SK-N-SH (cell line): ENCODE results near the gene STARD10. TPM values are rescaled to one million over a fixed set of nuclear protein-coding genes. Genes with fewer than 3 reads are reported as not detected.

ENCODE experiments used
- CTCF ChIA-PET: fragments of 300-600, 350-600 bp; formaldehyde crosslinking; extraction: SDS; loops from one replicate; lab custom pipeline; 2021; lab: Yijun Ruan, JAX
- POLR2A ChIA-PET: fragments of 350-600 bp; sonication (Branson Sonifier 250); formaldehyde crosslinking; extraction: SDS; loops from one replicate; lab custom pipeline; 2020; ENCODE audit warnings: antibody characterized with exemption, inconsistent platforms; lab: Yijun Ruan, JAX
- DNase-seq: peaks from one replicate; pipeline ENCODE4 v3.0.0; 2012
- H2AFZ ChIP-seq: fragments of 200-600 bp; sonication (generic); 2 replicates; pipeline ENCODE4 v1.8.1; 2016; ENCODE audit warnings: antibody characterized with exemption, mild to moderate bottlenecking, low read depth
- H3F3A ChIP-seq: fragments of 200-600 bp; sonication (generic); replicated peaks from 2 replicates; pipeline ENCODE3; 2016; ENCODE audit warnings: antibody characterized with exemption, mild to moderate bottlenecking; ENCODE audit not compliant: insufficient read depth
- H3K27ac ChIP-seq, 2 experiments: fragments of 200-500 bp in 1 of 2; fragments of 200-600 bp in 1 of 2; sonication (Bioruptor generic) in 1 of 2; sonication (generic), shearing (Covaris generic) in 1 of 2; 2 replicates each; pipeline versions ENCODE4 v1.5.1 to v1.6.1; 2014 to 2016; ENCODE audit warnings: low read depth in 2 of 2, inconsistent platforms in 1 of 2, low read length in 1 of 2, mild to moderate bottlenecking in 1 of 2, mixed read lengths in 1 of 2
- H3K27me3 ChIP-seq: fragments of 200-600 bp; sonication (generic), shearing (Covaris generic); 2 replicates; pipeline ENCODE4 v1.6.1; 2016; ENCODE audit warnings: mixed run types; ENCODE audit not compliant: insufficient read depth
- H3K36me3 ChIP-seq, 2 experiments: fragments of 200-500 bp in 1 of 2; fragments of 200-600 bp in 1 of 2; sonication (Bioruptor generic) in 1 of 2; sonication (generic) in 1 of 2; replicated peaks in 1 of 2; 2 replicates each; pipeline versions ENCODE3 to v1.5.1; 2014 to 2016; ENCODE audit warnings: low read length in 1 of 2, mild to moderate bottlenecking in 1 of 2; ENCODE audit not compliant: insufficient read depth in 2 of 2, control insufficient read depth in 1 of 2
- H3K4me1 ChIP-seq, 2 experiments: fragments of 200-500 bp in 1 of 2; fragments of 200-600 bp in 1 of 2; sonication (Bioruptor generic) in 1 of 2; sonication (generic), shearing (Covaris generic) in 1 of 2; 2 replicates each; pipeline versions ENCODE4 v1.5.1 to v1.6.1; 2014 to 2016; ENCODE audit warnings: low read depth in 1 of 2, low read length in 1 of 2, mixed run types in 1 of 2; ENCODE audit not compliant: insufficient read depth in 2 of 2, control insufficient read depth in 1 of 2
- H3K4me2 ChIP-seq: fragments of 200-600 bp; sonication (generic), shearing (Covaris generic); 2 replicates; pipeline ENCODE4 v1.6.1; 2017; ENCODE audit warnings: mixed run types
- H3K4me3 ChIP-seq, 2 experiments: fragments of 200-500 bp in 1 of 2; fragments of 200-600 bp in 1 of 2; sonication (Bioruptor generic) in 1 of 2; sonication (generic), shearing (Covaris generic) in 1 of 2; 2 replicates each; pipeline versions ENCODE4 v1.5.1 to v1.8.1; 2014 to 2016; ENCODE audit warnings: low read depth in 2 of 2, inconsistent platforms in 1 of 2, low read length in 1 of 2, mild to moderate bottlenecking in 1 of 2, mixed read lengths in 1 of 2, moderate library complexity in 1 of 2
- H3K79me2 ChIP-seq: fragments of 200-600 bp; sonication (generic); 2 replicates; pipeline ENCODE4 v1.8.1; 2017; ENCODE audit warnings: mild to moderate bottlenecking; ENCODE audit not compliant: insufficient read depth
- H3K9ac ChIP-seq: fragments of 200-600 bp; sonication (generic); 2 replicates; pipeline ENCODE4 v1.6.1; 2017; ENCODE audit warnings: mixed run types
- H3K9me2 ChIP-seq: fragments of 200-600 bp; sonication (generic); 2 replicates; pipeline ENCODE4 v1.6.1; 2017; ENCODE audit warnings: mixed run types
- H3K9me3 ChIP-seq: fragments of 200-600 bp; sonication (generic); 2 replicates; pipeline ENCODE4 v1.6.1; 2017; ENCODE audit warnings: mixed run types, mild to moderate bottlenecking, moderate library complexity
- H4K20me1 ChIP-seq: fragments of 200-600 bp; sonication (generic); 2 replicates; pipeline ENCODE4 v1.6.1; 2017; ENCODE audit warnings: mild to moderate bottlenecking, mixed run types; ENCODE audit not compliant: insufficient read depth
- CHD2 ChIP-seq: fragments of 150-350 bp; IDR thresholded peaks from 2 replicates; pipeline ENCODE4 v1.6.1; 2018; ENCODE audit warnings: low read length; ENCODE audit not compliant: partially characterized antibody
- ELF1 ChIP-seq: IDR thresholded peaks from 2 replicates; pipeline ENCODE4 v1.4.0; 2012
- EP300 ChIP-seq, 2 experiments: IDR thresholded peaks; 2 replicates each; pipeline versions ENCODE4 v1.4.0 to v1.6.1; 2012; ENCODE audit warnings: borderline replicate concordance in 1 of 2, low read depth in 1 of 2, low read length in 1 of 2
- FOSL2 ChIP-seq: IDR thresholded peaks from 2 replicates; pipeline ENCODE4 v1.4.0; 2012; ENCODE audit warnings: low read depth, mild to moderate bottlenecking, moderate library complexity, borderline replicate concordance
- FOXJ3 ChIP-seq: sonication (generic); formaldehyde crosslinking; IDR thresholded peaks from 2 replicates; pipeline ENCODE4 v1.5.1; 2020; ENCODE audit warnings: mild to moderate bottlenecking, missing genetic modification reagents
- NRF1 ChIP-seq: IDR thresholded peaks from 2 replicates; pipeline ENCODE4 v1.6.1; 2012; ENCODE audit warnings: low read depth, mild to moderate bottlenecking, low read length
- RCOR1 ChIP-seq: fragments of 150-350 bp; IDR thresholded peaks from 2 replicates; pipeline ENCODE4 v1.6.1; 2017; ENCODE audit warnings: antibody characterized with exemption, low read length
- REST ChIP-seq: IDR thresholded peaks from 2 replicates; pipeline ENCODE4 v1.6.1; 2012; ENCODE audit warnings: mild to moderate bottlenecking, low read depth, low read length, moderate library complexity
- RFX5 ChIP-seq: IDR thresholded peaks from 2 replicates; pipeline ENCODE4 v1.6.1; 2012; ENCODE audit warnings: mild to moderate bottlenecking, improper control_type of control experiment, low read length
- RXRA ChIP-seq: IDR thresholded peaks from 2 replicates; pipeline ENCODE4 v1.4.0; 2012; ENCODE audit warnings: low read depth, mild to moderate bottlenecking, borderline replicate concordance
- SIN3A ChIP-seq: IDR thresholded peaks from 2 replicates; pipeline ENCODE4 v1.6.1; 2012; ENCODE audit warnings: low read depth, mild to moderate bottlenecking, low read length, moderate library complexity, borderline replicate concordance
- SMC3 ChIP-seq: IDR thresholded peaks from 2 replicates; pipeline ENCODE4 v1.6.1; 2012; ENCODE audit warnings: low read depth, low read length, improper control_type of control experiment
- TEAD4 ChIP-seq: IDR thresholded peaks from 2 replicates; pipeline ENCODE4 v1.4.0; 2012; ENCODE audit warnings: mild to moderate bottlenecking, borderline replicate concordance; ENCODE audit not compliant: insufficient read depth
- YY1 ChIP-seq: IDR thresholded peaks from 2 replicates; pipeline ENCODE4 v1.4.0; 2012; ENCODE audit warnings: low read depth, mild to moderate bottlenecking
- WGBS: methylation state at CpG from one replicate; pipeline ENCODE4 v1.1.6; 2017; ENCODE audit warnings: low lambda C conversion rate; 5-methylcytosine and 5-hydroxymethylcytosine counted together
- polyA plus RNA-seq, 3 experiments: library from polyadenylated mRNA; depleted of rRNA; stranded (reverse); fragments of >200 nt; gene quantifications; 2 replicates each; pipeline ENCODE4 v1.2.3, GENCODE V29; 2012
- TF ChIP-seq, protein P1 (sequence below): fragments of 150-350 bp; IDR thresholded peaks from 2 replicates; pipeline ENCODE4 v1.6.1; 2016; ENCODE audit warnings: mild to moderate bottlenecking, low read depth, low read length
- TF ChIP-seq, protein P2 (sequence below): IDR thresholded peaks from 2 replicates; pipeline ENCODE4; 2012

STARD10 gene
- polyA plus RNA-seq, 1 of the 3 experiments (the other 2 are of a cell fraction), result 47.7 TPM

- TF ChIP-seq YY1, result no peak
- no peak for TF ChIP-seq ELF1
- TF ChIP-seq, protein P1, sequence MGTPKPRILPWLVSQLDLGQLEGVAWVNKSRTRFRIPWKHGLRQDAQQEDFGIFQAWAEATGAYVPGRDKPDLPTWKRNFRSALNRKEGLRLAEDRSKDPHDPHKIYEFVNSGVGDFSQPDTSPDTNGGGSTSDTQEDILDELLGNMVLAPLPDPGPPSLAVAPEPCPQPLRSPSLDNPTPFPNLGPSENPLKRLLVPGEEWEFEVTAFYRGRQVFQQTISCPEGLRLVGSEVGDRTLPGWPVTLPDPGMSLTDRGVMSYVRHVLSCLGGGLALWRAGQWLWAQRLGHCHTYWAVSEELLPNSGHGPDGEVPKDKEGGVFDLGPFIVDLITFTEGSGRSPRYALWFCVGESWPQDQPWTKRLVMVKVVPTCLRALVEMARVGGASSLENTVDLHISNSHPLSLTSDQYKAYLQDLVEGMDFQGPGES, result no peak
- TF ChIP-seq FOSL2, result no peak
- no peak for TF ChIP-seq EP300 (IDR thresholded peaks at IDR 0.05; ENCODE audit: borderline replicate concordance in 1 of 2, low read depth in 1 of 2, low read length in 1 of 2)
- TF ChIP-seq SMC3, result no peak
- WGBS, result 79% methylated on average over 4 of the region's 9 CpGs
- H3F3A ChIP-seq, result peaks cover 7% of the 10 kb centered on the region
- peaks cover 25% of the 10 kb centered on the region; the same call in 1 of the 2 replicates for H3K79me2 ChIP-seq
- H3K27ac ChIP-seq, result no peak overlapping the region
- H3K9ac ChIP-seq, result peak overlapping the region; percentile 81; the same call in 1 of the 2 replicates
- H4K20me1 ChIP-seq, result no peaks in the 10 kb centered on the region
- no peaks in the 10 kb centered on the region for H3K9me3 ChIP-seq
- H2AFZ ChIP-seq, result no peak overlapping the region
- peaks cover 11 to 20% of the 10 kb centered on the region in 2 experiments; a peak in 2 of 4 replicates for H3K4me1 ChIP-seq
- ChIA-PET POLR2A (no interaction called here), CTCF (interaction anchor here (1.1 to 1.7 kb wide), 3 partner anchors 28 to 41 kb away, joined by 4 to 6 read pairs (median 5); partner anchors contain the start of gene STARD10)
- no peaks in the 10 kb centered on the region for H3K27me3 ChIP-seq
- no peaks in the 10 kb centered on the region for H3K36me3 ChIP-seq
- no peak for DNase-seq
- H3K4me2 ChIP-seq, result peak overlapping the region; percentile 99
- no peaks in the 10 kb centered on the region for H3K9me2 ChIP-seq
- H3K4me3 ChIP-seq, result no peak overlapping the region; a peak in 1 of 4 replicates
Observed at GRCh38 chr11:72753341-72754148, 40.3 kb downstream of the STARD10 start.

GRCh38 chr11:72752088-72752914 is 41.5 kb downstream of the STARD10 start, which contains the start of gene ARAP1:
TSS of gene ARAP1 (minus strand) at chr11:72752408. CDS start at chr11:72727128, 25,280 bp downstream.
- Histone ChIP-seq H3K9me2 (no peaks in the 10 kb centered on the region), H4K20me1 (no peaks in the 10 kb centered on the region), H3K4me2 (peak within 1 kb of the TSS; percentile 99), H3K36me3 (no peaks in the 10 kb centered on the region), H3F3A (peaks cover 7% of the 10 kb centered on the region), H2AFZ (peak within 1 kb of the TSS; percentile 93), H3K79me2 (peaks cover 25% of the 10 kb centered on the region; the same call in 1 of the 2 replicates), H3K9me3 (no peaks in the 10 kb centered on the region), H3K27me3 (no peaks in the 10 kb centered on the region), H3K27ac (peak within 1 kb of the TSS; percentile 42 to 73; a peak in 3 of 4 replicates), H3K9ac (peak within 1 kb of the TSS; percentile 81), H3K4me3 (peak within 1 kb of the TSS; percentile 79 to 94), H3K4me1 (peaks cover 11 to 23% of the 10 kb centered on the region in 2 experiments; a peak in 1 of 4 replicates)
- WGBS, result 9% methylated on average over 29 of the region's 51 CpGs
- peak; percentile 97 for DNase-seq
- ChIA-PET CTCF (interaction anchor here (1.1 to 1.7 kb wide), 3 partner anchors 27 to 42 kb away, joined by 4 to 6 read pairs (median 5); partner anchors contain the start of gene STARD10), POLR2A (no interaction called here)
- no peak for TF ChIP-seq REST
- no peak for TF ChIP-seq FOXJ3 (CRISPR knock-in tag)
- no peak; the same call in 1 of the 2 replicates for TF ChIP-seq SIN3A
- TF ChIP-seq RFX5, result no peak
- no peak for TF ChIP-seq NRF1
- TF ChIP-seq, protein P2, sequence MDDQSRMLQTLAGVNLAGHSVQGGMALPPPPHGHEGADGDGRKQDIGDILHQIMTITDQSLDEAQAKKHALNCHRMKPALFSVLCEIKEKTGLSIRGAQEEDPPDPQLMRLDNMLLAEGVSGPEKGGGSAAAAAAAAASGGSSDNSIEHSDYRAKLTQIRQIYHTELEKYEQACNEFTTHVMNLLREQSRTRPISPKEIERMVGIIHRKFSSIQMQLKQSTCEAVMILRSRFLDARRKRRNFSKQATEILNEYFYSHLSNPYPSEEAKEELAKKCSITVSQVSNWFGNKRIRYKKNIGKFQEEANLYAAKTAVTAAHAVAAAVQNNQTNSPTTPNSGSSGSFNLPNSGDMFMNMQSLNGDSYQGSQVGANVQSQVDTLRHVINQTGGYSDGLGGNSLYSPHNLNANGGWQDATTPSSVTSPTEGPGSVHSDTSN, result no peak
- no peak for TF ChIP-seq RXRA
- TF ChIP-seq TEAD4, result no peak
- TF ChIP-seq EP300 (IDR thresholded peaks at IDR 0.05; ENCODE audit: borderline replicate concordance in 1 of 2, low read depth in 1 of 2, low read length in 1 of 2), result no peak
- TF ChIP-seq CHD2, result no peak
- TF ChIP-seq RCOR1, result 0 out of 2 replicates have a peak, but pooled peaks have one; percentile 19
- TF ChIP-seq, protein P1, result no peak
